HG02938 (cell line): ENCODE measurements around the gene C2orf49.

Source experiments
- ATAC-seq: cut with Tn5 transposase; IDR thresholded peaks from one replicate; pipeline ENCODE4 v1.9.1; 2021; ENCODE audit warnings: mild to moderate bottlenecking, moderate library complexity; ENCODE audit not compliant: unreplicated experiment

The C2orf49 gene

DNA sequence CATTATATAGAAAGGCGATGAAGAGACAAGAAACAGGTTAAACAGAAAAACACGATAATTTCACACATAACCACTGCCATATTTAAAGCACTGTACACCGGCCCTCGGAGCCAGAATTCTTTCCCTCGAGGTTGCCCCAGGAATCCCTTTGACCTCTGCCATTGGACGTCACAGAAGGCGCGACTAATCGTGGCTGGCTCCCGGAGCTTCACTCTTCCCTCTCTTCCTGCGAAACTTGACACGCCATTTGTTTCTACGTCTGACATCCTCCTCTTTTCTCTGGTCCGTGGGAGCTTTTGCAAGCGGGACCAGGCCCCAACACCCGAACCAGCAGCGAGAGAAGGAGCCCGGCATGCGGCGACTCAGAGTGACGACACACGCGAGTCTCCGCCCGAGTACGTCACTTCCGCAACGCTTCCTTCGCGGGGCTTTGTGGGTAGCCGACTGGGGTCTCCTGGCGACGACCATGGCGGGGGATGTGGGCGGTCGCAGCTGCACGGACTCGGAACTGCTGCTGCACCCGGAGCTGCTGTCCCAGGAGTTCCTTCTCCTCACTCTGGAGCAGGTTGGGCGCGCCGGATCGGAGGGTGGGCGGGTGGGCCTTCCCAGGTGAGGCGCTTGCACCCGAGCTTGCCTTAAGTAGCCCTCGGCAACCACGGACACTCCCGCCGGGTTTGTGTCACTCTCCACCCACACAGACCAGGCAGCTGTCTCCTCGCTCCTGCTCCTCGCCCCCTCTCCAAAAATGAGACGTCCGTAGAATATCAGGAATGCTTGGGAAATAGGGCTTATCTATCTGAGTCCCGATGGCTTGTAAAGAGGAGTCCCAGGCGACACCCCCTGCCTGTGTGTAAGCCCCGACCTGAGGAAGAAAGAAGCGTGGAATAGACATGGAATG, at the start of gene C2orf49:
TSS of gene C2orf49 (plus strand) at position 419 of the 898 bp plus-strand sequence. CDS start at position 467, 48 bp downstream.
- ATAC-seq: peak; percentile 86

DNA sequence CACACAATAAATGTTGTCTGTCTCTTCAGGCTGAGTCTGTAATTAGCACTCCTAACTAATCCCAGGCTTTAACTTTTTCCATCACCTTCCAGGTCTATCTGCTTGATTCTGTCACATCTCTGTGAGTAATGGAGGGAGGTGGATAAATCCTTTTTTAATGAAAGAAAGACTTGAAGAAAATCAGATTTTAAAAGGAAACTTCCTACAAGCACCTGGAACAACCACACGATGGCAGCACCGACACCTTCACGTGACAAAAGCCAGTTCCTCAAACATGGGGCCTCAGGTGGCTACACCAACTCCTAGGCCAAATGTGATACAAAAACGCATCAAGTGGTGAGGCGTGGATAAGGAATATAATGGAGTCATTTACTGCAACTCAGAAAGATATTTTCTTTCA, 49.6 kb upstream of the C2orf49 start:
- ATAC-seq: no peak

DNA sequence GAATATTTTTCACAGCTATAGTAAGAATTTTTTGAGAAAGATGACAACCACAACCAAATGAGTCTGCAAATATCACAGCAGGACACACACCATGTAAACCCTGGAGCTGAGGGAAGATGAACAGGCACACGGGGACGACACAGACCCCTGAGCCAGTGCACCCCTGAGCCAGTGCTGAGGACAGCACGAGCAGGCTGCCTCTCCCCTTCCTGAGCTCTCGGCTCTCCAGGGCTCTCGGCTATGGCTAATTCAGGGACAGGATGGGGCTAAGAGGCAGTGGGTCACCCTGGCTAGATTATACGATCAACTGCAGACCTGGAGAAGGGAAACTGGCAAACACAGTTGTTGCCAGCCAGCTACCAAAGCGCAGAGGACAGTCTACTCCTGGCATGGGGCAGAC, 49.2 kb upstream of the C2orf49 start:
- ATAC-seq: no peak

DNA sequence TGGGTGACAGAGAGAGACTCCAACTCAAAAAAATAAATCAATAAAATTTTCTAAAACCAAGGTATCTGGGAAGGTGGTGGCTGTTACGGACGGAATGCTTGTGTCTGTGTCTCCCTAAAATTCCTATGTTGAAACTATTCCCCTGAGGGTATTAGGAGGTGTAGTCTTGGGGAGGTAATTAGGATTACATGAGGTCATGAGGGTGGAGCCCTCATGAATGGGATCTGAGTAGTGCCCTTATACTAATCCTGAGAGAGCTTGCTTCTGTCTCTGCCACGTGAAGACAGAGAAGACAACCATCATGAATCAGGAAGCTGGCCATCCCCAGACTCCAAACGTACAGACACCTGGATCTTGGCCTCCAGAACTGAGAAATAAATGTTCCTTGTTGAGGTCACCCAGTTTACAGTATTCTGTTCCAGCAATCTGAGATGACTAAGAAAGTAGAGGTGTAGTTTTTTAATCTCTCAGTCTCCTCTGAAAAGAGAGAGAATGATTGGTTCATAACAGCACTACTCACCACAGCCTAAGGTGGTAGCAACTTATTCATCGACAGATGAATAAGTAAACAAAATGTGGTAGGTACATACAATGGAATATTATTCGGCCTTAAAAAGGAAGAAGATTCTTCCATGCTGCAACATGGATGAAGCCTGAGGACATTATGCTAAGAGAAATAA, 46.2 kb upstream of the C2orf49 start:
- ATAC-seq: no peak

DNA sequence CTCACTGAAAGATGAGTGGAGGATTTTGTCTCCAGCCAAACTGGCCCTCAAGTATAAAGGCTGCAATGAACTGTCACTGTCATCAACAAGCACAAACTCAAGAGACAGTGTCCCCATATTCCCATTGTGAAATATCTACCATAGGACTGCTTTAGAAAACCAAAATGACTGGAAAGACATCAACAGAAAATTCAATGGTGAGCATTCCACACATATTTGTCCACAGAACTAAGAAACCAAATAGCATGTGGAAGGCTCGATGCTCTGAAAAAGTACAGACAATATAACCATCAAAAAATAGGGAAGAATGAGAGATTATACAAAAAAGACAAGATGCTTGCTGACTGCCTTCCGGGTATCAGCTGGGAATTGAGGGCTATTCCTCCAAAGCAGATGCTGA, 45.4 kb upstream of the C2orf49 start:
- no peak for ATAC-seq

DNA sequence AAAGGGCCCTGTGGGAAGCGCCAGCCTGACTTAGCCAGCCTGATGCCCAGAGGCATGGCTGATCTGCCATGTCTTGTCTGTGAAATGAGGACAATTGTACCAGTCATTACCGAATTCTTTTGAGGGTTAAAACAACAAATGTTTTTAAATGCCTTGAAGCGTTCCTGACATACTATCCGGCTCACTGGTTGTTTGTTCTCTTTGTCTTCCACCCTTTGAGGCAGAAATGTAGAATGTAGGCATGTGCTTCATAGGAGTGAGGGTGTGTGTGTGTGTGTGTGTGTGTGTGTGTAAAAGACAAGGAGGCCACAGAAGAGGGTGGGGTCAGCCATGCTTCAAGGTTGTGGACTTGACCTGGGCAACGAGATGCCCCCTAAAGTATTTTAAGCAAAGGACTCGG, 43.3 kb upstream of the C2orf49 start:
- no peak for ATAC-seq

DNA sequence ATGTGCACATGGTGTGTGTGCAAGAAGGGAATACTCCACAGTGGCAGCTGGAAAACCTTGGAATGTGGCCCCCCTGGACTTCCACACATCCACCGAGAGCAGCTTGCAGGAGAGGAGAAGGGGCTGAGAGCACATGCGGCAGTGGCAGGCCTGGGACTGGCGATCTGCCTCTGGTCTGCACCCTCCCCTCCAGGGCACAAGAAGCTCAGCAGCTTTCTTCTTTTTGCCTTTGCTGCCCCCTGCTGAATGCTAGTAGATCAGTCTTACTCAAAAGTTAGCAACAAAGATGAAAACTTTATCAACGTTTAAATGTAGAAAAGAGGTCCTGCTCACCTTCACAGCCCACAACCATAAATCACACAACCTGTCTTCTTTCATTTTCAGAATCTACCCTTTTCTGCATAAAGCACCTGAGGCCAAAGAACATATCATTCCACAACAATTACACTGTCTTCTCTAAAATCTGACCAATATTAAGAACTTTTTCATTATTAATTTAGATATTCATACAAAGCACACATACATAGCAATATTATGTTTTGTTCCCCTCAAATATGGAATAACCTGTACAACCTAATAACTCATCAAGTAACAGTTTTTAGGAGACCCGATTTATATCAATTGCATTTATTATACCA, 42.4 kb upstream of the C2orf49 start:
- peak; percentile 69 for ATAC-seq

DNA sequence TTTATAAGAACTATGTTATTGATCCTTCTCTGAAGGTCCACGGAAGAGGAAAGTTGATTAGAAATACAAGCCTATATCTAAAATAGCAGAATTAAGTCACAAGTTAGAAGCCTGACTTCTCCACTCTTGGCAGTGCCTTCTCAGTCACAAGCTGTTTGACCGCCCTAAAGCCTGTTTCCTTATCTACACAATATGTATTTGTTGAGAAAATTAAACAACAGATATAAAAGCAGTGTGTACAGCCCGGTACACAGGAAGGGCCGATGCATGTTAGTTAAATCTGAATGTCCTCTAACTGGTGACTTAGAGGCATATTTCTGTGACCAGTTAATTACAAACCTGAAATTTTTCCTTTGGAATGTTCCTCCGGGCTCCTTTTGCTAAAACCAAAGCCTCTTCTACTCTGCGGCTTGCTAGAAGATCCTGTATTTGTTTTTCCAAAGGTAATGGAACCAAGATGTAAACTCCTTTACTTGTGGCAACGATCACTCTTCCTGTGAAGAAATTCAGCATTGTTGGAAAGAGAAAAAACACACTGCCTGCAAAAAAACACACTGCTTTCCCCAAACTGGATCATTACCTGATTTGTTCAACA, 41.2 kb upstream of the C2orf49 start:
- ATAC-seq: no peak

DNA sequence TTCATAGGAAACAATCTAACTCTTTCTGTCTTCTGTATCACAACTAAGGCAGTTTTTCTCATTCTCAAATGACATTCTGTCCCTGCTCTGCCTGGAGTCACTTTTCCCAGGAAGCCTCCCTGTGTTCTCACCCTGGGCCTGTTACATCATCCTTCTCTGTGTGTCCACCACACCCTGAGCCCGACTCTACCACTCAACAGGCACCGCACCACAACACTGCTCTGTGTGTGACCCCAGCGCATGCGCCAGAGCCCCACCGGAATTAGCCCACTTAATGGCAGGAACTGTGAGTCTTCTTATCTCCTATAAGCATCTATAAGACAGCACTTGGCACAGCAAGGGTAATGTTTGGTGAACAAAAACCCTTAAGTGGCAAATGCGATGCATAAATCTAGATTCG, 40.1 kb upstream of the C2orf49 start:
- no peak for ATAC-seq

DNA sequence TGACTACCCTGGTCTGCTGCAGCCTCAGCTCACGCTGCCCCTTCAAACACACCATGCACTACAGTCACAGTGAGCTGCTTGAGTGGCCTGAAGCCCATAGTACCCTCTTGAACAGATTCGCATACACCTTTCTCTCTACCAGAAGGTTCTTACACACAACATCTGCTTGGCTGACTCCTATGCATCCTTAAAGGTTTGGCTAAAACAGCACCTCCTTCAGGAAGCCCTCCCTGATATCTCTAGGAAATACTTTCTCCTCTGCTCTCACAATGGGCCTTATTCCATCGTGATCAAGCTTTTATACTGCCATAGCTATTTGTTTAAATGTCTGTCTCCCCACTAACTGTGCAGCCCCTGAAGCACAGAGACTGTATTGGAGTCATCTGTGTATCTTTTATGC, 39.3 kb upstream of the C2orf49 start:
- ATAC-seq: no peak

DNA sequence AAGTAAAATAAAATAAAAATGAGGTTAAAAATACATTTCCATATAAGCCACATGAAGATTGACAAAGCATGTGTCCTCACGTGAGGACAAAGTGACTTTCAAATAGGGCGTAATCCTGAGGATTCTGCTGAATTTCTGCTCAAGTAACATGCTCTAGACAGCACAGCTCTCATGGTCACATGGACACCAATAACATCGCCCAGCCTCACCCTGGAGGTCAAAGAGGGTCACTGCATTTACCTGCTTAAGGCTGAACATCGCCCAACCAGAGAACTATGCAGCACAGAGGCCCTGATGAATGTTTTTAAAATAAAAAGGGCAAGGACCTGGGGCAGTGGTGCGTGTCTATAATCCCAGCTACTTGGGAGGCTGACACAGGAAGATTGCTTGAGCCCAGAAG, 38.0 kb upstream of the C2orf49 start:
- no peak for ATAC-seq

DNA sequence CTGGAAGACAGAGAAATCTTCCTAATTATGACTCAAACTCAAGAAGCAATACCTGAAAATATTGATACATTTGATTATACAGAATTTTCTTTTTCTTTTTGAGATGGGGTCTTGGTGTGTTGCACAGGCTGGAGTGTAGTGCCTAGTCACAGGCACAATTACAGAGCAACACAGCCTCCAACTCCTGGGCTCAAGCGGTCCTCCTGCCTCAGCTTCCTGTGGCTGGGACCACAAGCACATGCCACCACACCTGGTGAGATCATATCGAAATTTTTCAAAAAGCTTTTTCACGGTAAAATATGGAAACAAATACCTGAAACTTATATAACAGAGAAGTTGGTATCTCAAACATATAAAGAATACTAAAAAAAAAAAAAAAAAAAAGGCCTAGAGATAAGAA, 35.7 kb upstream of the C2orf49 start:
- no peak for ATAC-seq

DNA sequence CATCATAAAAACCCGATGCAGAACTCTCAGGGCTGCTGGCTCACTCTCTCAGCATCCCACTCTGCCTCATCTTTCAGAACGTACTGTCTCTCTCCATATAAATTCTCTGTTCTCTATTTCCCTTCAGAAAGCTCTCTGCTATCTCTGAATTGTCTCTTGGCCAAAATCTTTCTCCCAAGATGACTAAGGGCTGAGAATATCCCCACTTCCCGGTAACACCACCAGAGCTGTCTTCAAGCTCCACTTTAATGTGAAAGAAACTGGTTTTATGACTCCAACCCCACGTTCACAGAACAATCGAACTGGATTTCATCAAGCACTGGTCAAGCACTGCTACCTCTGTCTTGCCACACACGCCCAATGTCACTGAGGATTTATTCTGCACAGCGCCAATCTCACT, 30.2 kb upstream of the C2orf49 start:
- ATAC-seq: no peak

DNA sequence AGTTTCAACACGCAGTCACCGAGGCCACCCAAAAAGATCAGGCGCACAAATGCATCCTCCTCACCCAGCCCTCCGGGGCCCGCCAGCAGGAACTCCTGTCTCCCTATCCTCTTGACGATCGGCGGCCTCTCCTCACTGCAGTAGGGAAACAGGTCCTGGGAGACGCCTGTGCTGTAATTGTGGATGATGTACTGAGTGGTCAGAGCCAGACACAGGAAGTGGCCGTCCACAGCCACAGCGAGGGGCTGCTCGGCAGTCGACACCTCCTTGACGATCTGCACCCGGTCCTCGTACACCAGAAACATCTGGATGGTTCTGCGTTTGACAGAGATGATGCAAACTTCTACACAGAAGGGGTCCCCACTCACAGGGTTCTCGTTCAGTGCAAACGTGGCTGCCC, 29.8 kb upstream of the C2orf49 start:
- no peak for ATAC-seq

DNA sequence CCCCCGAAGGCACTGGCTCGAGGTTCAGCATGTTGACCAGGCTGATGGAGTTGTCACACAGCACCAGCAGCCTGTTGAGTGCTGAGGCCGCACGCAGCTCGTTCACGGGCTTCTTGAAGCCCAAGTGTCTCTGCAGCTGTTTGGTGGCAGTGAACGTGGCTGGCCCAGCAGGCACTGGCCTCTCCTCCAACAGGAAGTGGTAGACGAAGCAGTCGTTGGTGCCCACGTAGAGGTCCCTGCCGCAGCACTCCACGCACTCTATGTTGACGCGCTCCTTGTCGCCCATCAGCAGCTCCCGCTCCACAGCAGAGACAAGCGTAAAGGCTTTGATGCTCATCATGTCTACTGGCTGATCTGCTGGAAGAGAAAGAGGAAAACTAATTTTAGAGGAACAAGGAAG, 29.4 kb upstream of the C2orf49 start:
- ATAC-seq: no peak

DNA sequence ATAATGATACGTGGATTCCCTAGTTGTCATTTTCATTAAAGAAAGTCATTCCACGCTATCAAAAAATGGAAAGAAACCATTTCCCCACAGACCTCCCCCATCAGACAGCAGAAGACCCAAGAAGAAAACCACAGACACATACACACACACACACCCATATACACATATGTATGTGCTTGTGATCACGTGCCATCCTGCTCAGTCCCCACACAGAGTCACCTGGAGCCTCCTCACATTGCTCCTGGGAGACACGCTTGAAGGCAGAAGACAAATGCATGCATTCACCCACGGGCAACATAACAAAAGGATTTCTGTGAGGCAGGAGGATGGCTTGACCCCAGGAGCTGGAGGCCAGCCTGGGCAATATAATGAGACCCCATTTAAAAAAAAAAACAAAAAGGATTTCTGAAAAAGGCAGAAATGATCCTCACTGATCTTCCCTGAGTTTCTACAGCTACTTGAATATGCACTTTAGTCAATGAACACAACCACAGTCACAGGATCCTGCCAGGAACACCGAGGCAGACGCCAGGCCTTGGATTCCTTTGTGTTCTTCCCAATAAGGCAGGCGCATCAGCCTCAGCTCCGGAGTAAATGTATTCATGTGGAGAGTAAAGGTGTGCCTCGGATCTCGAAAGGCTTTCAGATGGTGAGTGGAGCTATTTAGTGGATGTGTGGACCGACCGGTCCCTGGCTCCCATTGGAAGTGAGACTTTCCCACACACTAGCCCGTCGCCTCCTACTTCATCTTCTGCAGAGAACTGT, 28.8 kb upstream of the C2orf49 start:
- ATAC-seq: no peak

DNA sequence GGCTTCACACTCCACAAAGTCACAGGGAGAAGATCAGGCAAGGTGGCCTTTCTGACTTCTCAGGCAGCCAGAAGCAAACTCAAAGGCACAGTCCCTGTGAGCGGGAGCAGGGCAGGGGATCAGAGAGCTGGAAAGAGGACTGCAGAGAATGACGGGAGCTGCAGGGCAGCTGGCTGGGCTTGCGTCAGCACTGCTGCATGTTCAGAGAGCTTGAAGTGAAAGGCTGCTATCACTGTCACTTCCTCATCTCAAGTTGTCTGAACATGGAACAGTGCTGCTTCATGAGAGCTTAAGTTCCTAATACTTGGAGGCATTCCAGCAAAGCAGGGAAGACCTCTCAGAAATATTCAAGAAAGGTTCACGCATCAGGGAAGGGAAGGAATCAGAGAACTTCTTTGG, 28.2 kb upstream of the C2orf49 start:
- ATAC-seq: no peak

DNA sequence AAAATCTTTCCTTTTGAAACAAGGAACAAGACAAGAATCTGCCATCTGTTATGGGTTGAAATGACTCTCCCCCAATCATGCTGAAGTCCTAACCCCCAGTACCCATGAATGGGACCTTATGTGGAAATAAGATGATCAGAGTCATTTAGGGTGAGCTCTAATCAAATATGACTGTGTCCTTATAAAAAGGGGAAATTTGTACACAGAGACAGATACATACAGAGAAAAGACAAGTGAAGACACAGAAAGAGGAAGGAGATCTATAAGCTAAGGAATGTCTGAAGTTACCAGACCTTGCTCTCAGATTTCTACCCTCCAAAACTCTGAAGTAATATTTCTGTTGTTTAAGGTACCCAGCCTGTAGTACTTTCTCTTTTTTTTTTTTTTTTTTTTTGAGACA, 23.5 kb upstream of the C2orf49 start:
- ATAC-seq: no peak

DNA sequence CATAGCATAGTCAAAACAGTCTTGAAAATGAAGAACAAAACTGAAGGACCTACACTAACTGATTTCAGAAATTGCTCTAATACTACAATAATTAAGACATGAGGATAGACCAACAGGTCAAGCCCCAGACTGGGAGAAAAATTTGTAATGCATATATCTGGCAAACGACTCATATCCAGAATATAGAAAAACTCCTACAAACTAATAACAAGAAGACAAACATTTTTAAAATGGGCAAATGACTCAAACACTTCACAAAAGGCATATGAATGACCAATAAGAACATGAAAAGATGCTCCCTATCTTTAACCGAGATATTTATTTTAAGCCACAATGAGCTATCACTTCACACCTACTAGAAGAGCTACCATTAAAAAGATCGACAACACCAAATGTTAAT, 22.0 kb upstream of the C2orf49 start:
- ATAC-seq: peak; percentile 77

DNA sequence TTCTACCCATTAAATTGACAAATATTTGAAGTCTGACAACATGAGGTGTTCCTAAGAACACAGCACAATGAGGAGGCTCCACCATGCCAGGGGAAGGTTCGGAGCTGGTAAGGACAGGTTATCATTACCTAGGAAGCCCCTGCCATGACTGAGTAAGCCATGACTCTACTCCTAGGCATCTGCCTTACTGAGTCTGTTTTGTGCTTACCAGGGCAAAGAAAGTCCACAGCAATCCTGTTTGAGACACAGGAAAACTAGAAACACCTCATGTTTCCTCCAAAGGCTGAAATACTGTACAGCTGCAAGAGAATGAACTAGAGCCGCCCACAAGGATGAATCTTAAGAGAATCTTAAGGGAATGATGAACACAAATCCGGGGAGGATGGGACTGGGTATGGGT, 19.4 kb upstream of the C2orf49 start:
- no peak for ATAC-seq
